ENCODE results near the gene IRF6. TPM values are rescaled to one million over a fixed set of nuclear protein-coding genes. Genes with fewer than 3 reads are reported as not detected.

The IRF6 gene
- total RNA-seq, 1 donor from 2014 or later, result 0.42 TPM

- DNase-seq, result no peak
- Mint-ChIP-seq H3K4me1 (peaks cover 33% of the 10 kb centered on the region), H3K27ac (no peak overlapping the region), H3K9me3 (no peaks in the 10 kb centered on the region), H3K27me3 (peaks cover 18% of the 10 kb centered on the region), H3K4me3 (no peak overlapping the region), H3K36me3 (ENCODE audit: low read depth) (peaks cover 9% of the 10 kb centered on the region)
- TF ChIP-seq CTCF (IDR thresholded peaks at IDR 0.05), result no peak
- ChIA-PET POLR2A (no interaction called here), CTCF (interaction anchor here (2.5 kb wide), 1 partner anchor 10 kb away, joined by 5 read pairs; no protein-coding TSS in a partner anchor)
- intact Hi-C loops (cut with micrococcal nuclease), result loop anchor here (2.0 to 10.0 kb wide), 2 partner anchors 69 to 251 kb away; partner anchors contain the start of gene TRAF3IP3
- no peak for ATAC-seq (ENCODE audit: low read depth)
Measured at GRCh38 chr1:209825591-209826434, 19.9 kb upstream of the IRF6 start.

GRCh38 chr1:209823143-209824041 is 17.4 kb upstream of the IRF6 start:
- peak; percentile 83 for TF ChIP-seq CTCF (IDR thresholded peaks at IDR 0.05)
- ChIA-PET CTCF (interaction anchor here (0.9 to 3.4 kb wide), 17 partner anchors 9 to 247 kb away, joined by 3 to 18 read pairs (median 5); partner anchors contain the start of genes C1orf74 and IRF6), POLR2A (interaction anchor here (1.0 to 1.4 kb wide), 2 partner anchors 47 to 67 kb away, joined by 3 to 4 read pairs; no protein-coding TSS in a partner anchor)
- Mint-ChIP-seq H3K27ac (no peak overlapping the region), H3K9me3 (no peaks in the 10 kb centered on the region), H3K36me3 (ENCODE audit: low read depth) (peaks cover 4% of the 10 kb centered on the region), H3K4me3 (no peak overlapping the region), H3K27me3 (peaks cover 34% of the 10 kb centered on the region), H3K4me1 (peaks cover 15% of the 10 kb centered on the region)
- ATAC-seq (ENCODE audit: low read depth) (peak; percentile 36), DNase-seq (no peak)
- intact Hi-C loops (cut with micrococcal nuclease), result loop anchor here (1.0 to 10.0 kb wide), 3 partner anchors 249 to 577 kb away; no protein-coding TSS in a partner anchor

GRCh38 chr1:209822706-209823105 is 16.8 kb upstream of the IRF6 start:
- H3K9me3 Mint-ChIP-seq, result no peaks in the 10 kb centered on the region
- ATAC-seq (ENCODE audit: low read depth) (no peak), DNase-seq (no peak)
- peaks cover 35% of the 10 kb centered on the region for H3K27me3 Mint-ChIP-seq
- H3K4me3 Mint-ChIP-seq, result no peak overlapping the region
- CTCF ChIA-PET, result interaction anchor here (0.9 to 3.4 kb wide), 15 partner anchors 9 to 246 kb away, joined by 3 to 18 read pairs (median 5); partner anchors contain the start of genes C1orf74 and IRF6
- TF ChIP-seq CTCF (IDR thresholded peaks at IDR 0.05), result no peak
- peaks cover 8% of the 10 kb centered on the region for H3K4me1 Mint-ChIP-seq
- POLR2A ChIA-PET, result interaction anchor here (1.0 to 1.4 kb wide), 2 partner anchors 54 to 66 kb away, joined by 3 to 4 read pairs; no protein-coding TSS in a partner anchor
- no peaks in the 10 kb centered on the region for H3K36me3 Mint-ChIP-seq (ENCODE audit: low read depth)
- H3K27ac Mint-ChIP-seq, result no peak overlapping the region
- intact Hi-C loops (cut with micrococcal nuclease), result loop anchor here (1.0 to 10.0 kb wide), 3 partner anchors 248 to 578 kb away; no protein-coding TSS in a partner anchor

- CTCF ChIA-PET, result no interaction called here
- no peak for TF ChIP-seq CTCF (IDR thresholded peaks at IDR 0.05)
- no peak overlapping the region for H3K27ac Mint-ChIP-seq
- no peak for ATAC-seq (ENCODE audit: low read depth)
- no peak for DNase-seq
- H3K9me3 Mint-ChIP-seq, result no peaks in the 10 kb centered on the region
- no peaks in the 10 kb centered on the region for H3K36me3 Mint-ChIP-seq (ENCODE audit: low read depth)
- no peak overlapping the region for H3K4me3 Mint-ChIP-seq
- intact Hi-C loops (cut with micrococcal nuclease), result loop anchor here (10.0 kb wide), 1 partner anchor 246 kb away; no protein-coding TSS in a partner anchor
- POLR2A ChIA-PET, result no interaction called here
- peaks cover 39% of the 10 kb centered on the region for H3K27me3 Mint-ChIP-seq
- peaks cover 4% of the 10 kb centered on the region for H3K4me1 Mint-ChIP-seq
Measured at GRCh38 chr1:209820986-209821385, 15.0 kb upstream of the IRF6 start.
